AG09309 (cell line): Measurements from ENCODE around the gene MEX3C.

ENCODE experiments used
- DNase-seq: peaks from one replicate; pipeline ENCODE4 v3.0.0-alpha.2; 2010; ENCODE audit warnings: low read depth
- H3K4me3 ChIP-seq: 2 replicates; pipeline ENCODE4 v1.5.1; 2011; ENCODE audit warnings: mild to moderate bottlenecking, low read depth, low read length, moderate library complexity; ENCODE audit not compliant: control insufficient read depth
- TF ChIP-seq, protein P1 (sequence below): IDR thresholded peaks from 2 replicates; pipeline ENCODE4 v1.5.1; 2011; ENCODE audit warnings: mild to moderate bottlenecking, low read depth, low read length, inconsistent platforms; ENCODE audit not compliant: insufficient read depth, control insufficient read depth; ENCODE audit errors: missing control alignments

The MEX3C gene

DNA sequence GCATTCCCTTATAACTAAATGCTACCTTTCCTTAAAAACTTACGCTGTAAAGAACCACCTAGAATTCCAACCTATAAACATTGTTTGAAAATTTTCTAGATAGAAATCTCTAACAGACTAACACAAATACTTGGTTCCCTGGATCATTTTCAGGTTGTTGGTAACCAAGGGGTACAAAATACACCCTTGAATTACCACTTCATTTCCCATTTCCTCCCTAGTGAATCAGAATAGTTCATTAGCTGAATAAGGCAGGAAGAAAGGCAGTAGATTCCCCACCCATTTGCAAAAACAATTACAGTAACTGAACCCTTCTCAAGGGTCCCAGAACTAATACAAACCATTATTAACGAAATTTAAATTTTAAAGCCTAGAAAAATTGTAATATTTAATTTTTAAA is 5.5 kb downstream of the MEX3C start:
- TF ChIP-seq, protein P1, sequence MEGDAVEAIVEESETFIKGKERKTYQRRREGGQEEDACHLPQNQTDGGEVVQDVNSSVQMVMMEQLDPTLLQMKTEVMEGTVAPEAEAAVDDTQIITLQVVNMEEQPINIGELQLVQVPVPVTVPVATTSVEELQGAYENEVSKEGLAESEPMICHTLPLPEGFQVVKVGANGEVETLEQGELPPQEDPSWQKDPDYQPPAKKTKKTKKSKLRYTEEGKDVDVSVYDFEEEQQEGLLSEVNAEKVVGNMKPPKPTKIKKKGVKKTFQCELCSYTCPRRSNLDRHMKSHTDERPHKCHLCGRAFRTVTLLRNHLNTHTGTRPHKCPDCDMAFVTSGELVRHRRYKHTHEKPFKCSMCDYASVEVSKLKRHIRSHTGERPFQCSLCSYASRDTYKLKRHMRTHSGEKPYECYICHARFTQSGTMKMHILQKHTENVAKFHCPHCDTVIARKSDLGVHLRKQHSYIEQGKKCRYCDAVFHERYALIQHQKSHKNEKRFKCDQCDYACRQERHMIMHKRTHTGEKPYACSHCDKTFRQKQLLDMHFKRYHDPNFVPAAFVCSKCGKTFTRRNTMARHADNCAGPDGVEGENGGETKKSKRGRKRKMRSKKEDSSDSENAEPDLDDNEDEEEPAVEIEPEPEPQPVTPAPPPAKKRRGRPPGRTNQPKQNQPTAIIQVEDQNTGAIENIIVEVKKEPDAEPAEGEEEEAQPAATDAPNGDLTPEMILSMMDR: no peak
- H3K4me3 ChIP-seq: no peak overlapping the region
- no peak for DNase-seq

DNA sequence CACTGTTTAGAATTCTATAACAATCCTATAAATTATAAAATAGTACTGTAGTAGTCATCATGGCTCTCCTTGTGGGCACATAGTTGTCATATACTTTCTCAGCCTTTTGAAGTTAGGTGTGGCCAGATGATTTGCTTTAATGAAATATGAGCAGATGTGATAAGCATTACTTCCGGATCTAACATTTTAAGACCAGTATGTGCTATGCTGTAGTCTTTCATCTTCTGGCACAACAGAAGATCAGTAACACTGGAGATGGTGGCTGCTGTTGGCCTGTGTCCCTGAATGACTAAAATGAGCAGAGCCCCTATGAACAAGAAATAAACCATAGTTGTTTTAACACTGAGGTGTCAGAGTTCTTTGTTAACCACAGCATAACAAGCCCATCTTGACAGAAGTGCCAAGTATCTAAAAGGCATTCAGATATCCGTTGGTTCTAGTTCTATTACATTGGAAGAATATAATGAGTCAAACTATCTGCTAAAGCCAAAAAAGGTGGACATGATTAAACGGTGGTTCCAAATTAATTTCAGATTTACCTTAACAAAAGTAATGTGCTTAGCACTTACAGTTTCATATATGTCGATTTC is 6.3 kb downstream of the MEX3C start:
- DNase-seq: no peak
- TF ChIP-seq, protein P1: no peak
- no peak overlapping the region for H3K4me3 ChIP-seq

DNA sequence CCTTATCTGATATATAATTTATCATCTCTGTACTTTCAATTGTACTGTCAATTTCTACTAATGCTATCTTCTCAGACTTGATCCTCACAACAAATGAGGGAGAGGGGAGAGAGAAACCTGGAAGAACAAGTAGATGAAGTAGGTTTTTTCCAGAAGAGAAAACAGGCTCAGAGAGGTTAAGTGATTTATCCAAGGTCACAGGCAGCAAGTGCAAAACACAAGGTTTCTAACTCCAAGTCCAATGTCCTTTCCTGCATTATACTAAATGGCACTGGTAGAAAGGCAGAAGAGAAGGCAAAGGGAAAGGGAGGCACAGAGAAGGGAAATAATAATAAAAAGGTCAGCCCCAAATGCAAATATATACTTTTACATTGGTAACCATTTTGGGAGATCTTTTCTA is 7.5 kb downstream of the MEX3C start:
- no peak for DNase-seq
- H3K4me3 ChIP-seq: no peak overlapping the region
- TF ChIP-seq, protein P1: no peak

DNA sequence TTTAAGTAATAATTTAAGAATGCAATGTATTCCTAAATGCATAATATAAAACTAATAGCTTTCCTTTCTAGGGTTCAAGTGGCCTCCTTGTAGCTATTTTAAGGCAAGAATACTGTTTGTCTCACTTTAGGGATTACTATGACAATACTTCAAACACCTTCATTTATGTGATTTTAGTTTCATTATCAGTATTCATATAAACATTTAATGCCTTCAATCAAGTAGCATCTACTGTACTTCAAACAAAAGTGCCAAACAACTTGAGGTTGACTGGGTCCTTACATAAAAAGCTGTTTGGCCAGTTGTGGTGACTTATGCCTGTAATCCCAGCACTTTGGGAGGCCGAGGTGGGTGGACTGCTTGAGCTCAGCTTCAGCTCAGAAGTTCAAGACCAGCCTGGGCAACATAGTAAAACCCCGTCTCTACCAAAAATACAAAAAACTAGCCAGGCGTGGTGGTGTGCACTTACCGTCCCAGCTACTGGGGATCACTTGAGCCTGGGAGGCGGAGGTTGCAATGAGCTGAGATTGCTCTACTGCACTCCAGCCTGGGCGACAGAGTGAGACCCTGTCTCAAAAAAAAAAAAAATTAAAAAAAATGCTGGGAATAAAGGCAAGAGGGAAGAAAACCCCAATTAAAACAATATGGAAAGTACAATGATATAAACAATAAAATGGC is 9.3 kb downstream of the MEX3C start:
- no peak overlapping the region for H3K4me3 ChIP-seq
- DNase-seq: no peak
- TF ChIP-seq, protein P1: no peak

DNA sequence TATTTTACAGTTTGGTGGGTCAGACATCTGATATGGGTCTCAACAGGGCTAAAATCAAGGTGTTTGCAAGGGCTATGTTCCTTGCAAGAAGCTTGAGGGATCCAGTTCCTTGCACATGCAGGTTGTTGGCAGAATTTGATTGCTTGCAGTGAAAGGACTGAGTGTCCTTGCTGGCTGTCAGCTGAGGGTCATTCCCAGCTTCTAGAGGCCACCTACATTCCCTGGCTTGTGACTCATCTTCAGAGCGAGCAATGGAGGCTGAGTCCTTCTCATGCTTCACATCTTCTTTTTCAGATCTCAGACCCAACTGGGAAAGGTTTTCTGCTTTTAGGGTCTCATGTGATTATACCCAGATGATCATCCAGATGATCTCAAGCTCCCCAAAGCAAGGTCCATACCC is 12.4 kb downstream of the MEX3C start:
- DNase-seq: no peak
- TF ChIP-seq, protein P1: no peak
- no peak overlapping the region for H3K4me3 ChIP-seq

DNA sequence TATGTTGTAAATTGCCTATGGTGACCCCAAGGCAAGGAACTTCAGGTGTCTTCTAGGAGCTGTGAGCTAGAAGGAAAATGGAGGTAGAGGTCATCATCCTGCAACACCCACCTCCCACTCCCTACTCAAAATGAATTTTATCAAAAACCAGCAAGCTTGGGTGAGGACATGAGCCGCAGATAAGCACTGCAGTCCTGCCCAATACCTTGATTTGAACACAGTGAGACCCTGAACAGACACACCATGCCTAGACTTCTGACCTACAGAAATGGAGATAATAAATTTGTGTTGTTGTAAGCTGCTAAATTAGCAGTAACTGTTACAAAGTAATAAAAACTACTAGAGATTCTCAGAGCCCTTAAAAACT is 13.4 kb downstream of the MEX3C start:
- no peak for DNase-seq

More for the DNA sequence above, 13.4 kb downstream of the MEX3C start:
- H3K4me3 ChIP-seq: no peak overlapping the region
- TF ChIP-seq, protein P1: no peak
